ENCODE results near the gene STMN3. TPM values are rescaled to one million over a fixed set of nuclear protein-coding genes. Genes with fewer than 3 reads are reported as not detected.
"Not testable (repeated sequence)": the region's sequence is repeated elsewhere in the genome, so short reads cannot be mapped to it uniquely, and the experiment has no call there.

Gene STMN3
- total and polyA plus RNA-seq, 4 experiments from 2014 or later, result 18.9 to 120 (median 70.1) TPM

- Mint-ChIP-seq H3K4me1 (peaks cover 16 to 49% (median 31%) of the 10 kb centered on the region in 4 donors), H3K9me3 (no peaks in the 10 kb centered on the region), H3K27ac (peak overlapping the region; percentile 42 to 90 (median 76)), H3K4me3 (peak overlapping the region; percentile 77 to 85 (median 80)), H3K36me3 (peaks cover 0 to 14% of the 10 kb centered on the region in 2 donors), H3K27me3 (no peaks in the 10 kb centered on the region)
- H3K9me3 ChIP-seq (ENCODE audit: control insufficient read depth in 1 of 2, low read length in 2 of 2), result no peaks in the 10 kb centered on the region
- CTCF ChIA-PET (ENCODE audit: partially characterized antibody), result interaction anchor here (1.2 to 2.2 kb wide), 3 partner anchors 12 to 116 kb away, joined by 5 to 6 read pairs (median 5); no protein-coding TSS in a partner anchor
- no peaks in the 10 kb centered on the region for H3K27me3 ChIP-seq (ENCODE audit: insufficient read depth, low read length)
- POLR2A ChIA-PET (ENCODE audit: partially characterized antibody), result interaction anchor here (0.8 to 6.7 kb wide), 12 partner anchors 8 to 101 kb away, joined by 3 to 60 read pairs (median 4); partner anchors contain the start of genes ARFRP1, GMEB2, LIME1 and SLC2A4RG
- H3K4me1 ChIP-seq (ENCODE audit: insufficient read depth, low read length), result peaks cover 50% of the 10 kb centered on the region
- no peaks in the 10 kb centered on the region for H3K36me3 ChIP-seq (ENCODE audit: insufficient read depth, low read length)
- H3K4me3 ChIP-seq (ENCODE audit: low read length in 2 of 2), result peak overlapping the region; percentile 23 to 67
- peak overlapping the region; percentile 49 for H3K27ac ChIP-seq (ENCODE audit: low read depth, low read length)
- DNase-seq, result no peak
- intact Hi-C loops (cut with micrococcal nuclease), result loop anchor here (1.0 to 2.0 kb wide), 3 partner anchors 12 to 83 kb away; partner anchors contain the start of gene LIME1
Observed at GRCh38 chr20:63653974-63654668, 897 bp upstream of the STMN3 start.

GRCh38 chr20:63652192-63652980, 838 bp downstream of the STMN3 start:
- H3K36me3 ChIP-seq (ENCODE audit: insufficient read depth, low read length), result no peaks in the 10 kb centered on the region
- POLR2A ChIA-PET (ENCODE audit: partially characterized antibody), result interaction anchor here (0.9 to 6.7 kb wide), 14 partner anchors 10 to 115 kb away, joined by 3 to 60 read pairs (median 4); partner anchors contain the start of genes ARFRP1, GMEB2, LIME1 and PTK6
- Mint-ChIP-seq H3K9me3 (no peaks in the 10 kb centered on the region), H3K27me3 (no peaks in the 10 kb centered on the region), H3K4me3 (peak overlapping the region; percentile 58 to 91 (median 88)), H3K4me1 (peaks cover 16 to 36% (median 24%) of the 10 kb centered on the region in 4 donors), H3K36me3 (peaks cover 0 to 8% of the 10 kb centered on the region in 2 donors), H3K27ac (peak overlapping the region in 3 of 7 donors; percentile 51 to 91 (median 89))
- no peaks in the 10 kb centered on the region for H3K27me3 ChIP-seq (ENCODE audit: insufficient read depth, low read length)
- DNase-seq, result peak; percentile 38 to 69 (median 39)
- H3K4me1 ChIP-seq (ENCODE audit: insufficient read depth, low read length), result peaks cover 38% of the 10 kb centered on the region
- H3K4me3 ChIP-seq (ENCODE audit: low read length in 2 of 2), result peak overlapping the region in 1 of 2 donors; percentile 64
- CTCF ChIA-PET (ENCODE audit: partially characterized antibody), result interaction anchor here (0.8 to 2.2 kb wide), 3 partner anchors 11 to 20 kb away, joined by 3 to 5 read pairs (median 3); no protein-coding TSS in a partner anchor
- peak overlapping the region; percentile 24 for H3K27ac ChIP-seq (ENCODE audit: low read depth, low read length)
- intact Hi-C loops (cut with micrococcal nuclease), result loop anchor here (2.0 kb wide), 1 partner anchor 84 kb away; the partner anchor contains the start of gene LIME1
- no peaks in the 10 kb centered on the region for H3K9me3 ChIP-seq (ENCODE audit: control insufficient read depth in 1 of 2, low read length in 2 of 2)

GRCh38 chr20:63651942-63652191, 1.4 kb downstream of the STMN3 start:
- CTCF ChIA-PET (ENCODE audit: partially characterized antibody), result interaction anchor here (0.8 to 2.2 kb wide), 3 partner anchors 10 to 19 kb away, joined by 3 to 5 read pairs (median 3); no protein-coding TSS in a partner anchor
- peak overlapping the region; percentile 24 for H3K27ac ChIP-seq (ENCODE audit: low read depth, low read length)
- no peaks in the 10 kb centered on the region for H3K9me3 ChIP-seq (ENCODE audit: control insufficient read depth in 1 of 2, low read length in 2 of 2)
- no peaks in the 10 kb centered on the region for H3K36me3 ChIP-seq (ENCODE audit: insufficient read depth, low read length)
- no peaks in the 10 kb centered on the region for H3K27me3 ChIP-seq (ENCODE audit: insufficient read depth, low read length)
- peak overlapping the region in 1 of 2 donors; percentile 64 for H3K4me3 ChIP-seq (ENCODE audit: low read length in 2 of 2)
- no peaks in the 10 kb centered on the region for H3K27me3 Mint-ChIP-seq
- POLR2A ChIA-PET (ENCODE audit: partially characterized antibody), result interaction anchor here (0.9 to 6.7 kb wide), 12 partner anchors 9 to 114 kb away, joined by 3 to 60 read pairs (median 4); partner anchors contain the start of genes ARFRP1, GMEB2, LIME1 and PTK6
- peak in 1 of 5 donors; percentile 42 for DNase-seq
- peak overlapping the region in 4 of 7 donors; percentile 78 to 93 (median 90) for H3K27ac Mint-ChIP-seq
- H3K4me1 ChIP-seq (ENCODE audit: insufficient read depth, low read length), result peaks cover 35% of the 10 kb centered on the region
- H3K4me1 Mint-ChIP-seq, result peaks cover 16 to 32% (median 24%) of the 10 kb centered on the region in 4 donors
- H3K4me3 Mint-ChIP-seq, result peak overlapping the region; percentile 87 to 92 (median 89)
- intact Hi-C loops (cut with micrococcal nuclease), result loop anchor here (2.0 kb wide), 1 partner anchor 85 kb away; the partner anchor contains the start of gene LIME1
- H3K36me3 Mint-ChIP-seq, result peaks cover 0 to 8% of the 10 kb centered on the region in 2 donors
- H3K9me3 Mint-ChIP-seq, result no peaks in the 10 kb centered on the region

- H3K4me1 ChIP-seq (ENCODE audit: insufficient read depth, low read length), result peaks cover 33% of the 10 kb centered on the region
- H3K27me3 Mint-ChIP-seq; H3K4me3 ChIP-seq (ENCODE audit: low read length in 2 of 2); H3K36me3 Mint-ChIP-seq; H3K27me3 ChIP-seq (ENCODE audit: insufficient read depth, low read length); H3K4me3 Mint-ChIP-seq; H3K9me3 ChIP-seq (ENCODE audit: control insufficient read depth in 1 of 2, low read length in 2 of 2); CTCF ChIA-PET (ENCODE audit: partially characterized antibody); intact Hi-C loops (cut with micrococcal nuclease); H3K36me3 ChIP-seq (ENCODE audit: insufficient read depth, low read length); H3K27ac ChIP-seq (ENCODE audit: low read depth, low read length); H3K9me3 Mint-ChIP-seq; DNase-seq; H3K27ac Mint-ChIP-seq: not testable (repeated sequence)
- POLR2A ChIA-PET (ENCODE audit: partially characterized antibody), result interaction anchor here (1.2 to 6.7 kb wide), 3 partner anchors 8 to 24 kb away, joined by 3 to 60 read pairs (median 27); partner anchors contain the start of gene GMEB2
- H3K4me1 Mint-ChIP-seq, result peaks cover 17 to 32% (median 24%) of the 10 kb centered on the region in 4 donors
Observed at GRCh38 chr20:63650486-63650885, 2.7 kb downstream of the STMN3 start.

GRCh38 chr20:63648895-63649589, 4.2 kb downstream of the STMN3 start:
- Histone ChIP-seq H3K27me3 (ENCODE audit: insufficient read depth, low read length) (no peaks in the 10 kb centered on the region), H3K36me3 (ENCODE audit: insufficient read depth, low read length) (no peaks in the 10 kb centered on the region), H3K9me3 (ENCODE audit: control insufficient read depth in 1 of 2, low read length in 2 of 2) (no peaks in the 10 kb centered on the region), H3K4me3 (ENCODE audit: low read length in 2 of 2) (no peak overlapping the region), H3K4me1 (ENCODE audit: insufficient read depth, low read length) (peaks cover 19% of the 10 kb centered on the region), H3K27ac (ENCODE audit: low read depth, low read length) (no peak overlapping the region)
- Mint-ChIP-seq H3K36me3 (peaks cover 4 to 9% of the 10 kb centered on the region in 2 donors), H3K4me3 (peak overlapping the region in 1 of 8 donors; percentile 42), H3K27ac (peak overlapping the region in 1 of 7 donors; percentile 82), H3K9me3 (peaks cover 0 to 2% (median 0%) of the 10 kb centered on the region in 8 donors), H3K27me3 (no peaks in the 10 kb centered on the region), H3K4me1 (peaks cover 12 to 23% (median 16%) of the 10 kb centered on the region in 4 donors)
- CTCF ChIA-PET (ENCODE audit: partially characterized antibody), result no interaction called here
- POLR2A ChIA-PET (ENCODE audit: partially characterized antibody), result interaction anchor here (0.9 to 1.6 kb wide), 4 partner anchors 9 to 88 kb away, joined by 3 to 6 read pairs (median 5); partner anchors contain the start of genes GMEB2, LIME1 and RTEL1
- DNase-seq, result peak in 1 of 5 donors; percentile 24
- intact Hi-C loops (cut with micrococcal nuclease), result no loop called here

GRCh38 chr20:63648190-63648589, 5.0 kb downstream of the STMN3 start:
- Histone ChIP-seq H3K27ac (ENCODE audit: low read depth, low read length) (no peak overlapping the region), H3K9me3 (ENCODE audit: control insufficient read depth in 1 of 2, low read length in 2 of 2) (no peaks in the 10 kb centered on the region), H3K27me3 (ENCODE audit: insufficient read depth, low read length) (no peaks in the 10 kb centered on the region), H3K4me1 (ENCODE audit: insufficient read depth, low read length) (peaks cover 15% of the 10 kb centered on the region), H3K4me3 (ENCODE audit: low read length in 2 of 2) (no peak overlapping the region), H3K36me3 (ENCODE audit: insufficient read depth, low read length) (no peaks in the 10 kb centered on the region)
- Mint-ChIP-seq H3K4me1 (peaks cover 9 to 23% (median 17%) of the 10 kb centered on the region in 4 donors), H3K4me3 (no peak overlapping the region), H3K27ac (peak overlapping the region in 3 of 7 donors; percentile 30 to 82 (median 69)), H3K36me3 (peaks cover 4 to 11% of the 10 kb centered on the region in 2 donors), H3K9me3 (peaks cover 0 to 2% (median 0%) of the 10 kb centered on the region in 8 donors), H3K27me3 (no peaks in the 10 kb centered on the region)
- intact Hi-C loops (cut with micrococcal nuclease), result no loop called here
- ChIA-PET POLR2A (ENCODE audit: partially characterized antibody) (interaction anchor here (0.9 to 1.6 kb wide), 4 partner anchors 10 to 88 kb away, joined by 5 to 6 read pairs (median 5); partner anchors contain the start of genes GMEB2, LIME1 and RTEL1), CTCF (ENCODE audit: partially characterized antibody) (no interaction called here)
- DNase-seq, result peak in 1 of 5 donors; percentile 33

All from CD4-positive, alpha-beta memory T cell (primary cell).